Peyer's patch (tissue), 4 donors: ENCODE results near the gene BBS4. TPM values are rescaled to one million over a fixed set of nuclear protein-coding genes. Genes with fewer than 3 reads are reported as not detected.
"Not testable (repeated sequence)": the region's sequence is repeated elsewhere in the genome, so short reads cannot be mapped to it uniquely, and the experiment has no call there.

Source experiments
- DNase-seq, 3 donors: peaks; one replicate each; pipeline ENCODE4 v3.0.0-alpha.2; 2017 to 2019
- H3K27ac ChIP-seq, 4 donors: fragments of 200-600 bp; sonication (generic); one replicate each; pipeline ENCODE4 v1.5.1; 2016 to 2019
- H3K27me3 ChIP-seq, 2 donors: fragments of 200-600 bp; sonication (generic); one replicate each; pipeline ENCODE4 v1.5.1; 2019
- H3K36me3 ChIP-seq, 3 donors: fragments of 200-600 bp; sonication (generic); one replicate each; pipeline ENCODE4 v1.5.1; 2016 to 2019
- H3K4me1 ChIP-seq, 4 donors: fragments of 200-600 bp; sonication (generic); one replicate each; pipeline ENCODE4 v1.5.1; 2016 to 2019
- H3K4me3 ChIP-seq, 4 donors: fragments of 200-600 bp; sonication (generic); 1 replicate in 3 of 4; 2 replicates in 1 of 4; pipeline ENCODE4 v1.5.1; 2016 to 2019; ENCODE audit warnings: mild to moderate bottlenecking in 1 of 4
- H3K9me3 ChIP-seq, 4 donors: fragments of 200-600 bp; sonication (generic); one replicate each; pipeline ENCODE4 v1.5.1; 2016 to 2019; ENCODE audit warnings: mild to moderate bottlenecking in 1 of 4
- POLR2A ChIP-seq, 2 donors: fragments of 450-650 bp; IDR thresholded peaks; one replicate each; pipeline ENCODE4 v1.5.1; 2017; ENCODE audit warnings: antibody characterized with exemption in 2 of 2, mild to moderate bottlenecking in 2 of 2, moderate library complexity in 2 of 2
- total RNA-seq, 4 donors: library from RNA; depleted of rRNA; stranded (reverse); fragments of >200 nt; gene quantifications; one replicate each; pipeline ENCODE4 v1.1.0, GENCODE V29; 2016
- TF ChIP-seq, protein P1 (sequence below), 6 experiments: fragments of 450-650 bp in 4 of 6; fragments of 200-600 bp in 2 of 6; sonication (generic) in 1 of 6; IDR thresholded peaks; one replicate each; pipeline ENCODE4 v1.5.1; 2017 to 2019; ENCODE audit warnings: antibody characterized with exemption in 6 of 6, mild to moderate bottlenecking in 3 of 6, moderate library complexity in 1 of 6

BBS4 gene
- total RNA-seq, 4 donors from 2014 or later = 13.8 to 37.3 (median 24.7) TPM

DNA sequence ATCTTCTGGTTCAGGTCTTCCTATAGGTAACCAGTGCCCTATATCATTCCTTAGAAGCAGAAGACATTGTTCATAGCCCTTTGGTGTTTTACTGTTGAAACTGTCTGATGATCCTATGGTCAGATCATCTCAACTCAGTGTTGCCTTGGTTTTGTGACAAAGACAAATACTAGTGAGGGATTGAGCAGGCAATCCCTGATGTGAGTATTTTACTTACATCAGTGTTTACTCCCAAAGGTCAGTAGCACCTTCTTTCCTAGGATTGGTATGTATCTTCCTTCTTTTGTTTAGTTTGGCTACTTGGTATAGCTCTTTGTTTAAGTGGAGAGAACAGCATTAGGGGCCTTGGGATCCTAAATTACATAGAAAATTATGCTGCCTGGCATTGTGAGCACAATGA, 41.1 kb downstream of the BBS4 start:
- H3K9me3 ChIP-seq = no peaks in the 10 kb centered on the region
- no peaks in the 10 kb centered on the region for H3K27me3 ChIP-seq
- peaks cover 0 to 24% (median 0%) of the 10 kb centered on the region in 3 donors for H3K36me3 ChIP-seq
- no peaks in the 10 kb centered on the region for H3K4me1 ChIP-seq
- no peak overlapping the region for H3K27ac ChIP-seq
- no peak overlapping the region for H3K4me3 ChIP-seq
- DNase-seq = no peak
- TF ChIP-seq, protein P1, sequence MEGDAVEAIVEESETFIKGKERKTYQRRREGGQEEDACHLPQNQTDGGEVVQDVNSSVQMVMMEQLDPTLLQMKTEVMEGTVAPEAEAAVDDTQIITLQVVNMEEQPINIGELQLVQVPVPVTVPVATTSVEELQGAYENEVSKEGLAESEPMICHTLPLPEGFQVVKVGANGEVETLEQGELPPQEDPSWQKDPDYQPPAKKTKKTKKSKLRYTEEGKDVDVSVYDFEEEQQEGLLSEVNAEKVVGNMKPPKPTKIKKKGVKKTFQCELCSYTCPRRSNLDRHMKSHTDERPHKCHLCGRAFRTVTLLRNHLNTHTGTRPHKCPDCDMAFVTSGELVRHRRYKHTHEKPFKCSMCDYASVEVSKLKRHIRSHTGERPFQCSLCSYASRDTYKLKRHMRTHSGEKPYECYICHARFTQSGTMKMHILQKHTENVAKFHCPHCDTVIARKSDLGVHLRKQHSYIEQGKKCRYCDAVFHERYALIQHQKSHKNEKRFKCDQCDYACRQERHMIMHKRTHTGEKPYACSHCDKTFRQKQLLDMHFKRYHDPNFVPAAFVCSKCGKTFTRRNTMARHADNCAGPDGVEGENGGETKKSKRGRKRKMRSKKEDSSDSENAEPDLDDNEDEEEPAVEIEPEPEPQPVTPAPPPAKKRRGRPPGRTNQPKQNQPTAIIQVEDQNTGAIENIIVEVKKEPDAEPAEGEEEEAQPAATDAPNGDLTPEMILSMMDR (IDR thresholded peaks at IDR 0.05) = no peak
- no peak for TF ChIP-seq POLR2A (IDR thresholded peaks at IDR 0.05)

DNA sequence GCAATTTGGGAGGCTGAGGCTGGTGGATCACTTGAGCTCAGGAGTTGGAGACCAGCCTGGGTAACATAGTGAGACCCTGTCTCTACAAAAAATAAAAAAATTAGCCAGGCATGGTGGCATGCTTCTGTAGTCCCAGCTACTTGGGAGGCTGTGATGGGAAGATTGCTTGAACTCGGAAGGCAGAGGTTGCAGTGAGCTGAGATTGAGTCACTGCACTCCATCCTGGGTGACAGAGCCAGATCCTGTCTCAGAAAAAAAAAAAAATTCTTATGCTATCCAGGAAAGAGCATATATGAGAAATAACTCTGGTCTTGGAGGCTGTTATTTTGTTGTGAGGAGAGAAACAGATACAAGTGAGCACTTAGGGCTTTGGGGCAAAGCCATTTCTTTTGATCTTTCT, 42.2 kb downstream of the BBS4 start:
- H3K27me3 ChIP-seq, H3K4me3 ChIP-seq, DNase-seq, H3K27ac ChIP-seq, H3K4me1 ChIP-seq, H3K9me3 ChIP-seq: not testable (repeated sequence)
- peaks cover 0 to 27% (median 0%) of the 10 kb centered on the region in 3 donors for H3K36me3 ChIP-seq

DNA sequence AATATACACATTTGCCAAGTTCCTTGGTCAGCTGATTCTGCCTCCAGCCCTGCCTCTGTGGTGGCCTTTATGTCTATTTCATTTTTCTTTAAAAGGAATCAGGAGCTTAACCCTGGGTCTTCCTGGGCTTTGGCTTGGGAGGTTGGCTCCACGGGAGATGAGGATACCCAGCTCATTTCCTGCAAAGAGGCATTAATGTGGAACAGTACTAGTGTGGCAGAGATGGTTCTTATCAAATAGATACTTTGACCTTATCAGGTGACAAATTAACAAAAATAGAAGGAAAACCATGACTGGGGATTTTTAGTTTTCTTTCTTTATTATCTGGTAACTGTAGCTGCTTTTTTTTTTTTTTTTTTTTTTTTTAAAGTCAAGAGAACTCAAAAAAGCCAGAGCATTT, 42.8 kb downstream of the BBS4 start:
- no peaks in the 10 kb centered on the region for H3K4me1 ChIP-seq
- no peaks in the 10 kb centered on the region for H3K9me3 ChIP-seq
- no peak overlapping the region for H3K27ac ChIP-seq
- no peak overlapping the region for H3K4me3 ChIP-seq
- no peaks in the 10 kb centered on the region for H3K27me3 ChIP-seq
- no peak for DNase-seq
- no peak for TF ChIP-seq POLR2A (IDR thresholded peaks at IDR 0.05)
- TF ChIP-seq, protein P1 (IDR thresholded peaks at IDR 0.05) = no peak
- H3K36me3 ChIP-seq = peaks cover 0 to 23% (median 0%) of the 10 kb centered on the region in 3 donors

DNA sequence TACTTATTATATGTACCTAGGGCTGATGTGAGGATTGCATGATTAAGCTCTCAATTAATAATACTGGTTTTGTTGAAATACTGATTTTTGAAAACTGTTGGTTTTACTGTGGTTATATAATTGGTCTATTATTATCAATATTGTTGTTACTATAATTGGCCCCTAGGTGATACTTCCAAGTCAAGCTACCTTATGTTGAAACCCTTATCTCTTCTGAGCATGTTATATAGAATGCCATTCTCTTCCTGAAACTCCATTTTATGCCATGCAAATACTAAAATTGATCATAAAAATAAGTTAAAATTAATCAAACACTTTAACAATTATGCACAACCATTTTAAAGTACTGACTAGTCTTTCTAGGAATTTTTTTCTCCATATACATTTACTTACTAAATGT, 46.1 kb downstream of the BBS4 start:
- Histone ChIP-seq H3K4me3 (no peak overlapping the region), H3K27ac (no peak overlapping the region), H3K27me3 (no peaks in the 10 kb centered on the region), H3K4me1 (no peaks in the 10 kb centered on the region), H3K9me3 (no peaks in the 10 kb centered on the region), H3K36me3 (peaks cover 0 to 42% (median 0%) of the 10 kb centered on the region in 3 donors)
- TF ChIP-seq POLR2A (IDR thresholded peaks at IDR 0.05) = no peak
- TF ChIP-seq, protein P1 (IDR thresholded peaks at IDR 0.05) = no peak
- DNase-seq = no peak

DNA sequence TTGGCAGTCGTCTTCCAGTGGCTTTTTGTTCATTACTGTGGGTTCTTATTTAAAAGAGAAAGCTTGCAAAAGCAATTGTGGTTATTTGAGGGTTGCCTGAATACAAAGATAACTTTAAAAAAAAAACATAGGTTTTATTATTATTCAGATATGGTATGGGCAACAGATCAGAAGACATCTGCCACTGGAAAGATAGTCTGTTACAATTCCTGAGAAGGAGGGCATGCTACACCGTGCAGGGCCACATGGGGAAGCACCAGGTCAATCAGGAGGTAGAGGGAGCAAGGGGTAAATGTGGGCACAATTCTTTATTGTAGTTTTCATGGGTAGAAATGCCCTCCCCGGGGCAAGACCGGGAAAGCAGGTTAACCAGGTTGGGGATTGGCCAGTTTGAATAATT, 46.5 kb downstream of the BBS4 start:
- Histone ChIP-seq H3K4me3 (no peak overlapping the region), H3K9me3 (no peaks in the 10 kb centered on the region), H3K27ac (no peak overlapping the region), H3K27me3 (no peaks in the 10 kb centered on the region), H3K4me1 (no peaks in the 10 kb centered on the region), H3K36me3 (peaks cover 0 to 45% (median 0%) of the 10 kb centered on the region in 3 donors)
- DNase-seq = no peak
- TF ChIP-seq, protein P1 (IDR thresholded peaks at IDR 0.05) = peak in 1 of 6 experiments; percentile 5
- TF ChIP-seq POLR2A (IDR thresholded peaks at IDR 0.05) = no peak

DNA sequence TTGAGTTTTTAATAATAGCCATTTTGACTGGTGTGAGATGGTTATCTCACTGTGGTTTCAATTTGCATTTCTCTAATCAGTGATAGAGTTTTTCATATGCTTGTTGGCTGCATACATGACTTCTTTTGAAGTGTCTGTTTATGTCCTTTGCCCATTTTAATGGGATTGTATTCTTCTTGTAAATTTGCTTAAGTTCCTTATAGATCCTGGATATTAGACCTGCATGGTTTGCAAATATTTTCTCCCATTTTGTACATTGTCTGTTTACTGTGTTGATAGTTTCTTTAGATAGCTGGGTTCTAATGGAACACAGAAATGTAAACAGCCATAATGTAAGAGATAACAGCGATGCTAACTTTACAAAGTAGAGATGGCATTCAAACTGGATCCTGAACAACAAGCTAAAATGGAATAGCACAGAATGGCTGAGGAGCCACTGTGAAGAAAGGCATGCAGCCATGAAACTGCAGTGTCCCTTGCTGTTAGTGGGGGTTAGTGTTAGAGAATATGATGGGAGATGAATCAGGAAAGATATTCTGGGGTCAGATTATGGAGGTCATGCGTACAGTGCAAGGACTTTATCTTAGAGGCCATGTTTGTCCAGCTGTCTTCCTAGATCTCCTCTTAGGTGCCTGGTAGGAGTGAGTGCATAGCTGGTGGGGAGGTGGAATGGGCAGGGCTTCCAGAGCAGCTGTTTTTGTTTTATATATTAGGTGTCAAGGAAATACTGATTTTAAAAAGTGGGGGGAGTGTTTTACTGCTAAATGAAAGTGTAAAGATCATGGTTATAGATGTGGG, 48.1 kb downstream of the BBS4 start:
- H3K27ac ChIP-seq = no peak overlapping the region
- no peaks in the 10 kb centered on the region for H3K4me1 ChIP-seq
- H3K27me3 ChIP-seq = no peaks in the 10 kb centered on the region
- no peak for DNase-seq
- H3K36me3 ChIP-seq = peaks cover 0 to 58% (median 0%) of the 10 kb centered on the region in 3 donors
- no peak overlapping the region for H3K4me3 ChIP-seq
- TF ChIP-seq POLR2A (IDR thresholded peaks at IDR 0.05) = no peak
- TF ChIP-seq, protein P1 (IDR thresholded peaks at IDR 0.05) = no peak
- no peaks in the 10 kb centered on the region for H3K9me3 ChIP-seq
